Epithelial cell of esophagus (primary cell): ENCODE data around the gene RABL6.

Experiments used
- DNase-seq: peaks from one replicate; pipeline ENCODE4 v3.0.0; 2010; ENCODE audit warnings: low read depth
- H3K4me3 ChIP-seq: 2 replicates; pipeline ENCODE4 v1.5.1; 2011; ENCODE audit warnings: mild to moderate bottlenecking, low read length, control low read depth
- TF ChIP-seq, protein P1 (sequence below): IDR thresholded peaks from 2 replicates; pipeline ENCODE4 v1.5.1; 2011; ENCODE audit warnings: low read depth, mild to moderate bottlenecking, low read length, control low read depth, inconsistent platforms; ENCODE audit not compliant: insufficient read depth; ENCODE audit errors: missing control alignments

The RABL6 gene

DNA sequence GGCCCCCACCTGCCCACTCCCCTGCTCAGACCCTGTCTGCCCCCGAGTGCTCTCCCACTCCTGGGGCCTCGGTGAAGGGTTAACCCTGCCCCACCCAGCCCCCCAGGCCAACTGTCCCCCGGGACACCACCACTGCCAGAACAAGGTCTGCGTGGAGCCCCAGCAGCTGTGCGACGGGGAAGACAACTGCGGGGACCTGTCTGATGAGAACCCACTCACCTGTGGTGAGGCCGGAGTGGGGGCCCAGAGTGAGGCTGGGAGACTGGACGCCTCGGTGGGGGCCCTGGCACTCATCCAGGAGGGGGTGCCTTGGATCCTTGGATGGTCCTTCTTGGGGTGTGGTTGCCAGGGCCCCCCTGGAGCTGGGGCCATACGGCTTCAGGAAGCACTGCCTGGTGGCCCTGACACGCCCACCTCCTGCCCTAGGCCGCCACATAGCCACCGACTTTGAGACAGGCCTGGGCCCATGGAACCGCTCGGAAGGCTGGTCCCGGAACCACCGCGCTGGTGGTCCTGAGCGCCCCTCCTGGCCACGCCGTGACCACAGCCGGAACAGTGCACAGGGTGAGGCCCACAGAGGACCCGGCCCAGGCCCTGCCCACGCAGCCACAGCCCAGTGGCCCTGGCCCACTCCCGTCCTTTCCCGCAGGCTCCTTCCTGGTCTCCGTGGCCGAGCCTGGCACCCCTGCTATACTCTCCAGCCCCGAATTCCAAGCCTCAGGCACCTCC lies 46.5 kb downstream of the RABL6 start:
- TF ChIP-seq, protein P1, sequence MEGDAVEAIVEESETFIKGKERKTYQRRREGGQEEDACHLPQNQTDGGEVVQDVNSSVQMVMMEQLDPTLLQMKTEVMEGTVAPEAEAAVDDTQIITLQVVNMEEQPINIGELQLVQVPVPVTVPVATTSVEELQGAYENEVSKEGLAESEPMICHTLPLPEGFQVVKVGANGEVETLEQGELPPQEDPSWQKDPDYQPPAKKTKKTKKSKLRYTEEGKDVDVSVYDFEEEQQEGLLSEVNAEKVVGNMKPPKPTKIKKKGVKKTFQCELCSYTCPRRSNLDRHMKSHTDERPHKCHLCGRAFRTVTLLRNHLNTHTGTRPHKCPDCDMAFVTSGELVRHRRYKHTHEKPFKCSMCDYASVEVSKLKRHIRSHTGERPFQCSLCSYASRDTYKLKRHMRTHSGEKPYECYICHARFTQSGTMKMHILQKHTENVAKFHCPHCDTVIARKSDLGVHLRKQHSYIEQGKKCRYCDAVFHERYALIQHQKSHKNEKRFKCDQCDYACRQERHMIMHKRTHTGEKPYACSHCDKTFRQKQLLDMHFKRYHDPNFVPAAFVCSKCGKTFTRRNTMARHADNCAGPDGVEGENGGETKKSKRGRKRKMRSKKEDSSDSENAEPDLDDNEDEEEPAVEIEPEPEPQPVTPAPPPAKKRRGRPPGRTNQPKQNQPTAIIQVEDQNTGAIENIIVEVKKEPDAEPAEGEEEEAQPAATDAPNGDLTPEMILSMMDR = no peak
- DNase-seq = no peak

GRCh38 chr9:136854842-136855460 lies 47.2 kb downstream of the RABL6 start:
- no peak for DNase-seq
- TF ChIP-seq, protein P1 = no peak
- H3K4me3 ChIP-seq = no peak overlapping the region

More for the DNA sequence above, 46.5 kb downstream of the RABL6 start:
- H3K4me3 ChIP-seq = no peak overlapping the region

DNA sequence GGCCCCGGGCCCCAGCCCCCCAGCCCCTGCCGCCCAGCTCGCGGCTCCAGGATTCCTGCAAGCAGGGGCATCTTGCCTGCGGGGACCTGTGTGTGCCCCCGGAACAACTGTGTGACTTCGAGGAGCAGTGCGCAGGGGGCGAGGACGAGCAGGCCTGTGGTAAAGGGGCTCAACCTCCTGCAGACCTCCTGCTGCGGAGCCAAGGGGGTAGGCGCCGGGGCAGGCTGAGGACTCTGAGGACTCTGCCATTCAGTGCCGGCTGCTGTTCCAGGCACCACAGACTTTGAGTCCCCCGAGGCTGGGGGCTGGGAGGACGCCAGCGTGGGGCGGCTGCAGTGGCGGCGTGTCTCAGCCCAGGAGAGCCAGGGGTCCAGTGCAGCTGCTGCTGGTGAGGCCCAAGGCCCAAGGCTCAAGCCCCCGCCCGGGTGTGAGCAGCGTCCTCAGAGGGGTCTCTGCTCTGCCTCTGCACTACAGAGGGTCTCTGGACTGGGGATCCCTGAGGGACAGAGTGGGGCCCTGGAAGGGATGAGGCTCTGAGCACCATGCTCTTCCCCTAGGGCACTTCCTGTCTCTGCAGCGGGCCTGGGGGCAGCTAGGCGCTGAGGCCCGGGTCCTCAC lies 47.8 kb downstream of the RABL6 start:
- TF ChIP-seq, protein P1 = no peak
- H3K4me3 ChIP-seq = no peak overlapping the region
- DNase-seq = no peak

DNA sequence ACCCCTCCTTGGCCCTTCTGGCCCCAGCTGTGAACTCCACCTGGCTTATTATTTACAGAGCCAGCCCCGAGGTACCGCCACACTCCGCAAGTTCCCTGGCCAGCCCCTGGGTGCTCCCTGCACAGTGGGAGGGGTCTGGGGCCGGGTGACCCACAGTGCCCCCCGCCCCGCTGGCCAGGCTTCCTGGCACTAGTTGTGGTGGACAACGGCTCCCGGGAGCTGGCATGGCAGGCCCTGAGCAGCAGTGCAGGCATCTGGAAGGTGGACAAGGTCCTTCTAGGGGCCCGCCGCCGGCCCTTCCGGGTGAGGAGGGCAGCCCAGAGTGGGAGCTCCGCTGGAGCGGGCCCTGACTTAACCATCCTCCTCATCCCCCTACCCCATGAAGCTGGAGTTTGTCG lies 48.3 kb downstream of the RABL6 start:
- H3K4me3 ChIP-seq = no peak overlapping the region
- TF ChIP-seq, protein P1 = no peak
- no peak for DNase-seq

DNA sequence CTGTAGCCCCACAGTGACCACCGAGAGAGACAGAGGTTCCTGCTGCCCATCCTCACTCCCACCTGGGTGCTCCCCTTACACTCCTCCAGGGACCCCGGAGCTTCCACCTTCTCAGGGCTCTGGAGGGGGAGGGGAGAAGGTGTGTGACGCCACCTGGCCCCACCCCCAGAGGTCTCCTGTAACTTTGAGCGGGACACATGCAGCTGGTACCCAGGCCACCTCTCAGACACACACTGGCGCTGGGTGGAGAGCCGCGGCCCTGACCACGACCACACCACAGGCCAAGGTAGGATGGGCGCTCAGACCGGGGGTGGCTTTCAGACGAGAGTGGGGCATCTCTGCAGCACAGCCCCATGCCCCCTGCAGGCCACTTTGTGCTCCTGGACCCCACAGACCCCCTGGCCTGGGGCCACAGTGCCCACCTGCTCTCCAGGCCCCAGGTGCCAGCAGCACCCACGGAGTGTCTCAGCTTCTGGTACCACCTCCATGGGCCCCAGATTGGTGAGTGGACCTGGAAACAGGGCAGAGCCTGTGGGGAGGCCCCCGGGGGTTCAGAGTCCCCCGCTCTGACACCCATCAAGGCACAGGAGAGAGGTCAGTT lies 48.9 kb downstream of the RABL6 start:
- no peak for DNase-seq
- TF ChIP-seq, protein P1 = no peak

DNA sequence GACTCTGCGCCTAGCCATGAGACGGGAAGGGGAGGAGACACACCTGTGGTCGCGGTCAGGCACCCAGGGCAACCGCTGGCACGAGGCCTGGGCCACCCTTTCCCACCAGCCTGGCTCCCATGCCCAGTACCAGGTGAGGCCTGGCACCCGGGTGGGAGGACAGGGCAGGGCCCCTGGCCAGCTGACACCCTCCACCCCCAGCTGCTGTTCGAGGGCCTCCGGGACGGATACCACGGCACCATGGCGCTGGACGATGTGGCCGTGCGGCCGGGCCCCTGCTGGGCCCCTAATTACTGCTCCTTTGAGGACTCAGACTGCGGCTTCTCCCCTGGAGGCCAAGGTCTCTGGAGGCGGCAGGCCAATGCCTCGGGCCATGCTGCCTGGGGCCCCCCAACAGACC lies 49.4 kb downstream of the RABL6 start:
- TF ChIP-seq, protein P1 = no peak
- H3K4me3 ChIP-seq = no peak overlapping the region
- DNase-seq = no peak

More for the DNA sequence above, 48.9 kb downstream of the RABL6 start:
- no peak overlapping the region for H3K4me3 ChIP-seq
